DLD1 (cell line): ENCODE measurements around the gene RANBP17.

Experiments
- in situ Hi-C: cut with HindIII; loops from 2 replicates; pipeline ENCODE4 v1.10.0; 2017; ENCODE audit warnings: low sequenced_read_pairs

Gene RANBP17

DNA sequence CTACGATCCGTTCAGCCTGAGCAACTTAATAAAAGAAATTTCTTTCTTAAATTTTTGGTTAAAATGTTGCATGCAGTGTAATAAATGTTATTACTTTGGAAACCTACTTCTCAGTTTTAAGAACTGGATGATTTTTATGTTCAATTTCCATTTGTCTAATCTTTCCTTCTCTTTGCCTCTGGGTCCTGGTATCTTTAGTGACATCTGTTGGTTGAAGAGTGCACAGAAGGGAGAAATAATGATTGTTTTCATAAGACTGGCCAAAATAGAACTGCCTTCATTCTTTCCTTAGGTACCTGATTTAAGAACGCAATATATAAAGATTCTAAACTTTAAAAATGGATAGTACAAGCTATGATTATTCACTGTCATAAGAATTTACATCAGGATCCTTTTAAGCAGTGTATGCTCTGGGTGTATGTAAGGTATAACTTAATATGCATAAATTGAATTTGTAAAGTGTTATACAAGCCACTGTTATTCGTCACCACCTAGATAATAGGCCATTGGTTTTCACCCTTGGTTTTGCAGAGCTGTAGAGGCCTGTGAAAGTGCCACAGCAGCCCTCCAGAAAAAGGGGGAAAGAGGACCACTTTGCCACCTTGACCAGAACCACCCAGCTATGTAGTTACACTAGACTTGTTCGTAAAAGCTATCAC is 364.4 kb downstream of the RANBP17 start:
- in situ Hi-C loops = no loop called here

DNA sequence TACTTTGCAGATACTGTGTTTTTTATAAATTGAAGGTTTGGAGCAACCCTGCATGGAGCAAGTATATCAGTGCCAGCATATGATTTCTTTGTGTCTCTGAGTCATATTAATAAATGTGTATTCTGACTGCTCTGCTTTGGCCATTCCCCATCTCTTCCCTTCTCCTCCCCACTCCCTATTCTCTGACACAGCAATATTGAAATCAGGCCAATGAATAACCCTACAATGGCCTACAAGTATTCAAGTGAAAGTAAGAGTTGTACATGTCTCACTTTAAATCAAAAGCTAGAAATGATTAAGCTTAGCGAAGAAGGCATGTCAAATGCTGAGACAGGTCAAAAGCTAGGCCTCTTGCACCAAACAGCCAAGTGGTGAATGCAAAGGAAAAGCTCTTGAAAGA is 365.0 kb downstream of the RANBP17 start:
- in situ Hi-C loops = no loop called here

DNA sequence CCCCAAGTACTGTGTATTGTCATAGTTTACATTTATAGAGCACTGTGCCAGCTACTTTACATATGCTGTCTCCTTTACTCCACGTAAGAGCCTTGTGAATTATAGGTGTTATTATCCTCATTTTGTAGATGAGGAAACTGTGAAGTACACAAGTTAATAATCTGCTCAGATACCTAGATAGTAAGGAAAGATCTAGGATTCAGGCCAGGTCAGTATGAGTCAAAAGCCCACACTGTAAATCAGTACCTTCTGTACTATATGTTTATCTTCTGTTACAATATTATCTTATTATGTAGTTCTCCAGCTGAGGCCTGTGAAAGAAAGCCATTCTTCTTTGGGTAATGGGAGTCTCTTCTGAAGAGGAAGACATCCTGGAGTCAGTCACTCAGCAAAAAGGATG is 374.8 kb downstream of the RANBP17 start:
- in situ Hi-C loops = no loop called here

DNA sequence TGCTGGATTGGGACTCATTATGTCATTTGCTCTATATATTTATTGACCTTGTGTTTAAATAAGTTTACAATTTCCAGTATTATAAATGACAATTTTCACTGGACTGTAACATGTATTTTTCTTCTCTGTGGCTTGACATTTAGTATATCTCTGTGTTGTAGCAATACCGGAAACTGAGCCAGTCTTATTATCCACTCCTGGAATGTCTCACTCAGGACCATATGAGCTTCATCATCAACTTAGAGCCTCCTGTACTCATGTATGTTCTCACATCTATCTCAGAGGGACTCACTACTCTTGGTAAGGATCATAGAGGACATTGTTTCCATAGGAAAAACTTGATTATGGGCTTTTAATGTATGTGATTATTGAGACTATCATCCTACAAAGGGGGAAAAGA is 380.7 kb downstream of the RANBP17 start:
- in situ Hi-C loops = no loop called here

DNA sequence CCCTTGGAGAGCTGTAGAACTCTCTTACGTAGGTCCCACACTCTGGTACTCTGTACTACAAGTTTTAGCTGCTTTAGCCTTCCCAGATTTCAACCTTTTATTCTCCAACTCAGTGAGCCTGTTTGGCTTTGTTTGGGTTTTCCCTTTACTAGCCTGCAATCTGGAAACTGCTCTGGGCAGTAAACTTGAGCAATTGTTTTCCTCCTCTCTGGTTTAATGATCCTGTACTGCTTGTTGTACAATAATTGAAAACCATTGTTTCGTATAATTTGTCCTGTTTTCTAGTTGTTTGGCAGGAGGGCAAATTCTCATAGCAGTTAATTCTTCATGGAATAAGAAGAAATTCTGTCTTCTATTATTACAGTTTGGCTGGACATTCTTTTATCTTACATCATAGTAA is 384.4 kb downstream of the RANBP17 start:
- in situ Hi-C loops = no loop called here

DNA sequence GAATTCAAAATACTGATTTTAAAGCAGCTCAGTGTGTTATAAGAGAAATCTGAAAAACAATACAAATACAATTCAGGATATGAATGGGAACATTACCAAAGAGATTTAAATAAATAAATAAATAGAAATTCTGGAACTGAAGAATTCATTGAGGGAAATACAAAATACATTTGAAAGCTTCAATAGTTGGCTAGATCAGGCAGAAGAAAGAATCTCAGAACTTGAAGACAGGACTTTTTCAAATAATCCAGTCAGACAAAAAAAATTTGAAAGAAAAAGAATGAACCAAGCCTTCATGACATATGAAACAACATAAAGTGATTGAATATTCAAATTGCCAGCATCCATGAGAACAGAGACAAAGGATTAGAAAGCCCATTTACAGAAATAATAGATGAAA is 387.6 kb downstream of the RANBP17 start:
- in situ Hi-C loops = no loop called here

DNA sequence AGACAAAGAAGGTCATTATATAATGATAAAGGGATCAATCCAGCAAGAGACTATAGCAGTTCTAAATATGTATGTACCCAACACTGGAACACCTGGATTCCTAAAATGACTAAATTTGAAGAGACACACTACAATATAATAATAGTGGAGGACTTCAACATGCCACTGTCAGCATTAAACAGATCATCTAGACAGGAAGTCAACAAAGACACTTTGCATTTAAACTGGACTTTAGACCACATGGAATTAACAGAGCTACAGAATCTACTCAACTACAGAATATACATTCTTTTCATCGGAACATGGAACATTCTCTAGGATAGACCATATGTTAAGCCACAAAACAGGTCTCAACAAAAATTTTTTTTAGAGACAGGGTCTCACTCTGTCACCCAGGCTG is 388.9 kb downstream of the RANBP17 start:
- in situ Hi-C loops = no loop called here

DNA sequence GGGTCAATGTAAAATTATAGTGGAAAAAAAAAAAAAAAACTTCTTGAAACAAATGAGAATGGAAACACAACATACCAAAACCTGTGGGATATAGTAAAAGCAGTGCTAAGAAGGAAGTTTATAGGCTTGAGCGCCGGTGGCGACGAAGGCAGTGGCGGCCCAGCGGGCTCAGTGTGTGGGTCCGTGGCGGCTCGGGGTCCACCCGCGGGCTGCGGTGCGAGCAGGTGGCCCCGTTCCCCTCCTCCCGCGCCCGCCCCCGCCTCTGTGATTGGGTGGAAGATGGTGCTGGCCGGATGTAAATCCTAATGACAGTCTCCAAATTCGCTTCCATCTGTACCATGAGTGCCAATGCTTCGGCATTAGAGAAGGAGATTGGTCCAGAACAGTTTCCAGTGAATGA is 389.7 kb downstream of the RANBP17 start:
- in situ Hi-C loops = no loop called here

DNA sequence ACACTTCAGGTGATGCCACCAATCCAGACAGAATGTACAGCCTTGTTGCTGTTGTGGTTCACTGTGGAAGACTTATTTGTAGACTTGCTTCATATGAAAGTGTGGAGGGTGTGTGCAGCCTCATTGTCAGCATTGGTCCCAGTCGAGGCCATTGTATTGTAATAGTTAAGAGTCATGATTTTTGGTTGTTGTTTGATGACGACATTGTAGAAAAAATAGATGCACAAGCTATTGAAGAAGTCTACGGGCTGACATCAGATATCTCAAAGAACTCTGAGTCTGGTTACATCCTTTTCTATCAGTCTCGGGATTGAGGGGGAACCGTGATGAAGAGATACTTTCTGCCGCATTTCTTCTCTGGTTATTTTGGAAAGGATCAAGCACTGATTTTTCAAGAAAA is 390.9 kb downstream of the RANBP17 start:
- in situ Hi-C loops = no loop called here

DNA sequence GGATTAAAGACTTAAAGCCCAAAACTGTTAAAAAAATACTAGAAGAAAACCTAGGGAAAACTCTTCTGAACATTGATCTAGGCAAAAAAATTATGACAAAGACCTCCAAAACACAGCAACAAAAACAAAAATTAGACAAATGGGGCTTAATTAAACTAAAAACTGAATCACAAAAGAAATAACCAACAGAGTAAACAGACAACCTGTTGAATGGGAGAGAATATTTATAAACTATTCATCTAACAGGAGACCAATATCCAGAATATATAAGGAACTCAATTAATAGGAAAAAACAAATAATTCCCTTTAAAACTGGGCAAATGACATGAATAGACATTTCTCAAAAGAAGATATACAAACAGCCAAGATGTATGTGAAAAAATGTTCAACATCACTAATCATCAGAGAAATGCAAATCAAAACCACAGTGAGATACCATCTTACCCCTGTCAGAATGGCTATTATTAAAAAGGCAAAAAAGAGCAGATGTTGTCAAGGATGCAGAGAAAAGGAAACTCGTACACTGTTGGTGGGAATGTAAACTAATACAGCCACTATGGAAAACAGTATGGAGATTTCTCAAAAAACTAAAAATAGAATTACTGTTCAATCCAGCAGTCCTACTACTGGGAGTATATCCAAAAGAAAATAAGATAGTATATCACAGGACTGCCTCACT is 397.1 kb downstream of the RANBP17 start:
- in situ Hi-C loops = no loop called here

DNA sequence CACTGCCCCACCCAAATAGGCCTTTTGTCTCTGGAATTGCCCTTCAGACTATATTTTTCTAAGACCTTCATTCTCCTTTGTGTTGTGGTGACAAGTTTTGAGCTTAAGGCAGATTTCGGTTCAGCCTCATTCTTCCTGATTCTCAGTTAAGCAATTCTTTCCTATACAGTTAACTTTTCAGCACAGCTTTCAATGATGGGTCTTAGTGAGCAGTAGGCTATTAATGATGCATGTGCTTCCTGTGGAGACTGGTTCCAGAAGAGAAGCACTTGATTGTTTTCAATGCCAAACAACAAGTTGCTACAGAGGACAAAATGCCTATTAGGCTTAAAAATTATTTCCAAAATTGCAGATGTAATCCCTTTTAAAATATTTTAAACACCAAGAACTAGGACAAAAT is 399.5 kb downstream of the RANBP17 start:
- in situ Hi-C loops = no loop called here

DNA sequence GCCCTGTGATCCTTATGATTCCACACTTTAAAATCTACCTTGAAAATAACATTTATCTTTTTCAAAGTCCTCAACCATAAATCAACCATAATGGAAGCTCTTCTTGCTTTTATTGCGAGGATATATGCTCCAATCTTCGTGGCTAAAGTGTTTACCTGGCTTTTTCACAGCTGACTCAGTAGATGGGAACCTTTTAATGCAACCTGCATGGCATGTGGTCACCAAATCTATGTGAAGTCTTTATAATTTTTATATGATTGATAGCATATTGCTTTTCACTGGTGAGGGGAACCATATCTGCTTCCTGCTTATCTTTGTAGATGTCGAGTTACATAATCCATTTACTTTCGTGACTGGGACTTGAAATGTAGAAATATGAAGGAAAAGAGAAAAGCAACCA is 400.1 kb downstream of the RANBP17 start:
- in situ Hi-C loops = no loop called here

DNA sequence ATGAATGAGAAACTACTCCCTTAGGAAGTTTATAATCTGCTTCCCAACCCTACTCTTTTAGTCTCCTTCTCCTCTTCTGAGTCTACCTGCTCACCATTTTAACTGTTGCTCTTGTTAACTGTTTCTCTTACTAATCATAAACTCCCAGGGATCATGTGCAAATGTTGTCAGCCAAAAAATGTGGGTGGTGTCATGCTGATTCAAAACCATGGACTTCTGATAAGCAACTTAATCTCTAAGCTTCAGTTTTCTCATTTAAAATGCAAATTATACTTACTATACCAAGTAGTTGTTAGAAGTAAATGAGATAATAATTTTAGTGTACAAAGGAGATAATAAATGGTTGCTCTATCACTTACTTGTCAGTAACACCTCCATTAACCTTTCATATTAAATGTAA is 401.4 kb downstream of the RANBP17 start:
- in situ Hi-C loops = no loop called here

DNA sequence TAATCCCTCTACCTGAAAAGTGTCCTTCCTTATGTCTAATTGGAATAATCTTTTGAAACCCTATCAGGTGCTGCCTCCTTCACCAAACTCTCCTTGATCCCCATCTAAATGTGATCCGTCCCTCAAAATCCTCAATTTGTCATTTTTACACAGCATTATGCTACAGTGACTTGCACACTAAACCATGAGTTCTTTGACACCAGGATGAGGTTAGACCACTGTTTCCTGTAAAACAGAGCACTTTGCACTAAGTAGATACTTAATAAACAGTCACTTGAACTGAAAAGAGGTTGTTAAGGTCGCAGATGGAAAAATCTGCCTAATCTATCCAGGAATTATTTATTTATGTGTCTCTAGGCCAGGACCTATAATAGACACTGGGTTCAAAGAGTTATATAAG is 403.0 kb downstream of the RANBP17 start:
- in situ Hi-C loops = no loop called here

DNA sequence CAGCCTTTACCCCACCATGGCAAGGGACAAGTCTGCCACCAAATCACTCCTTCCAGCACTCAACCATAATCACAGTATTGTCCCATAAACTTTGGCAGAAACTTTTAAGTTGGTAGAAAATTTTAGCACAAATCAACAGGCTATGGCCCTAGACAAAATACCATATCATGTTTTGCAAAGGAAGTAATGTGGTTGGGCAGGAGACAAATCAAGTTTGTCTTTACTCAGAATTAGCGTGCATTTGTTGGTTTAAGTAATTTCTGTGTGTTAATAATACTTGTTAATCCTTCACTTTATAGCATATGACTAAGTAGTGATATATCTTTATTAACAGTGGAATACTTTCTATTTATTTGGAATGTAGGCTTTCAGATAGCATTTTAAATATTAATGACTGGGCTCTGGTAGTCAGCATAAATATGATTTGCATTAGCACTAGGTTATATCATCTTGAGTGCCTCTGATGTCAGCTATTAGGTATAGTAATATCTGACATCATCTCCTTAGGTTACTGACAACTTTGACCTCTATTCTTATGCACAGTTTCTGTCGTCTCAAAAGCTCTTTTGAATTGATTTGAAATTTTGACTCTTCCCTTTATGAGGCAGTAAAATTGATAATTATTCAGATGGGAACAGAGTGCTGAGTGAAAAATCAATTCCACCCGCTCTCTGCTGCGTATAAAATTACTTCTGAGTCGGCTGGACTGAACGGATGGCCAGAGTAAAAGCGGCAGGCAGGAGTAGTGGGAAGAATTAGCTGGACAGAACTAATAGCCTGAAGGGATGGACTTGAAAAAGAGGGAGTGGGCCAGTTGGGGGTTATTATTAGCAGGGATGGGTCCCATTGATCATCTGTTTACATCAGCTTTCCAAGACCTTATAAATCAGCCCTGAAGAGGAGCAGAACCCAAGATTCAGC is 407.1 kb downstream of the RANBP17 start:
- in situ Hi-C loops = no loop called here

DNA sequence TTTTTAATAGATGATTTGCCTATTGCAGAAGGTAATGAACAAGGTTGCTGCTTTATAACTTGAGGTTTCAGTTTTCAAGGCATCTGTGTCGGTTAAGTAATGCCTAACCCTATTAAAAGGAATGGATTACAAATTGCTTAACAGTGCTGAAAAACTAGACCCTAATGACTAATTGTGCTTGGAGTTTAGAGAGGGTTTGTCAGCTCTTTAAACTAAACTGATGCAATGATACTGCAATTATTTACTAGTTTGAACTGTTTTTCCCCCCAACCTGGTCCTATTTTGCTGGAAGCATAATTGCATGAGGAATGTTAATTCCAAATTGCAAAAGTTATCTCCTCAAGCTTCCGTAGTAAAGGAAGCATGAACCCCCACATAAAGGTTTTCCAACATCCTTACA is 407.9 kb downstream of the RANBP17 start:
- in situ Hi-C loops = no loop called here

DNA sequence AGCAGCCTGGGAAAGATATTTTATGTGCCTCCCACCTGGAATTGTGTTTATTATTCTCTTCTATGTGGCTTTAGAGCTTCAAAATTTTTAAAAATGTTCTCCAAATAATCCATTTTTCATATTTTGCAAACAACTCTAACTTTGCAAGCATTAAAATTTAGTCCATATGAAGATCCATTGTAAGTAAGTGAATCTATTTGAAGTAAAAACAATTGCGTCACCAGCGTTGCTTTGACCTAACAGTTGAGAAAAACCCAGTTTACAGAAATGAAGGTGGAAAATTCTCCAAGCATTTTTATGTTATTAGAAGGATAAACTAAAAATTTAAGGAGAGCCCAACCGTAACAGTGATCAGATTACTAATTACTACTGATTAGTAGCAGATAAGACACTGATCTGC is 408.3 kb downstream of the RANBP17 start:
- in situ Hi-C loops = no loop called here

DNA sequence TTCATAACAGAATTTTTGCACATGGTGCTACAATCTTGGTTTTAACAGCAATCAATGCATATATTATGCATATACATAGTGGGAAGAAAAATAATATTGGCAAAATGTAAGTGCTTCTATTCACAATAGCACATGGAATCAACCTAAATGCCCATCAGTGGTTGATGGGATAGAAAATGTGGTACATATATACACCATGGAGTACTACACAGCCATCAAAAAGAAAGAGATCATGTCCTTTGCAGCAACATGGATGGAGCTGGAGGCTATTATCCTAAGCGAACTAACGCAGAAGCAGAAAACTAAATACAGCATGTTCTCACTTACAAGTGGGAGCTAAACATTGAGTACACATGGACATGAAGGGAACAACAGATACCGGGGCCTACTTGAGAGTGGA is 410.0 kb downstream of the RANBP17 start:
- in situ Hi-C loops = no loop called here

DNA sequence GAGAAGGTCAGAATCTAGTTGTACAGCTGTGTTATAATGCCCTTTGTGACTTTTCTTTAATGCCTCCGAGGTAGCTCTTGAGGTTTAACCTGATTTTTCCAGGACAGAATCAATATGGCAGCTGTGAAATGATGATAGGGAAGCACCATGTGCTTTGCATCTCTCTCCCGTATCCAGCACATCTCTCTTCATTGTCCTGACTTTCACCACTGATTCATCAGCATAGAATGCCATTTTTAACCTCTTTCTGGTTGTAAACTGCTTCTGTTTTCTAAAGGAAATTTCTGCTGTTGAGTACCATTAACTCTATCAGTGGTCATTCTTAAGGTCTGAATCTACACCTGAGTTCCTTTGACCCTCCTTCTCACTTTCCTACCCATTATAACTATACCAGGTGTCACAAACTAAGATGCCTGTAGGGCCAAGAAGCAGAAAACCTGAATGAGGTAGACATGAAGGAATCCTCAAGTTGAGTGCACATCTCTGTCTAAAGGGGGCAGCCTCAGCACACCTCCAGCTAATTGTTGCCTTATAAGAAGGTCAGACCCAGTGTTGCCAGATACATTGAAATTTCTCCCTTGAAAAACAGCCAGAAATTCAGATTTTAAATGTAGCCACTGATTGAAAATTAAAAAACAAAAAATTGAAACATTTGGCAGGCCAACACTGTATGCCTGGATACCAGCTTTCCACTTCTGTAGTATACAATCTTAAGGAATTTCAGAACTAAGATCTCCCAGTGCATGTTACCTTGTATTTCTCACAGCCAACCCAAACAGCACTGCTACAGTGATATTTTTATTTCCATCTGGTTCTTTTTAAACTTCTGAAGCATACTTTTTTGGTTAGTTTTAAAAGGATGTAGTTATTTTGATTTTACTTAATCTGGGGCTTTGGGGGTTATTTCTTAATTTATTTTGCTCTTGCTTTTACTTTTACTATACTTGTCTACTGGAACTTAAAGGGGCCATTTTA is 411.5 kb downstream of the RANBP17 start:
- in situ Hi-C loops = no loop called here

DNA sequence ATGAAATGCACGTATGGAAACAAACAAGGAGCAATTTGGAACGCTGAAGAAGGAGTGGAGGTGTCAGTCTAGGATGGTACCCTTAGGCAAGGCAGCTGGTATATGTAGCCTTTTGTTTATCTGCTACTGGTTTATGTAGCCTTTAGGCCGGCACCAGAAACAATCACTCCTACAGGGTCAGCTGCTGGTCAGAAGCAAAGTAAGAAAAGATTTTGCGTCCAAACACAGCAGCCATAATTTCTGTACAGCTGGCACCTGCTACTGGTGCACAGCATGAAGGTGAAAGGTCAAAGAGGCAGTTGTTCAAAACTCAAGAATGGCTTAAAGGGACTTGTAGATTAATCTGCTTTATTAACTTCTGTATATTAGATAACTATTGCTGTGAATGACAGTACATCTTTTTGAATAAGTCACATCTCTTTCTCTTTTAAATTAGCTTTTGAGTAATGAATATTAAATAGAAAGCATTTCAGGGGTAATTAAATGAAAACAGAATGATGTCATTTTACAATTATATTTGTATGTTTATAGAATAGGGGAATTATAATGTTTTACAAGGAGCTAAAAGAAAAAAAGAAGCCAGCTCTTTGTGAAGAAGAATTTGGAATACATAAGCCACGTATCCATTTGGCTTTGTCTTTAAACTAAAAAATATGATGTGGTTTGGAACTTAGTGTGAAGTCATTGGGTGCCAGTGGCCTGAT is 414.2 kb downstream of the RANBP17 start:
- in situ Hi-C loops = no loop called here
